RPMI7951 (cell line): ENCODE measurements around the gene ACRV1. TPM values are rescaled to one million over a fixed set of nuclear protein-coding genes. Genes with fewer than 3 reads are reported as not detected.
"Not testable (repeated sequence)": the region's sequence is repeated elsewhere in the genome, so short reads cannot be mapped to it uniquely, and the experiment has no call there.

Experiments
- DNase-seq: peaks from one replicate; pipeline ENCODE4 v3.0.0-alpha.2; 2012; ENCODE audit warnings: low read depth
- total RNA-seq: library from RNA; depleted of rRNA; stranded (reverse); fragments of >200 nt; shearing (Covaris generic); gene quantifications from 2 replicates; pipeline ENCODE4 v1.2.3, GENCODE V29; 2014; rRNA removed

Gene ACRV1
- total RNA-seq, result 0.59 TPM in 1 of 2 replicates, not detected in the other

- DNase-seq, result no peak
Measured at GRCh38 chr11:125680747-125681146, at the start of gene ACRV1. Gene ACRV1 (minus strand): TSS chr11:125680847. CDS start chr11:125680780, 67 bp downstream.

- DNase-seq, result no peak
Measured at GRCh38 chr11:125728969-125729368, 48.3 kb upstream of the ACRV1 start.

- peak; percentile 36 for DNase-seq
Measured at GRCh38 chr11:125724125-125724524, 43.5 kb upstream of the ACRV1 start.

GRCh38 chr11:125720781-125721180, 40.1 kb upstream of the ACRV1 start:
- DNase-seq, result peak; percentile 85

- DNase-seq, result not testable (repeated sequence)
Measured at GRCh38 chr11:125704686-125705085, 24.0 kb upstream of the ACRV1 start.

- no peak for DNase-seq
Measured at GRCh38 chr11:125701858-125702621, 21.4 kb upstream of the ACRV1 start.

- no peak for DNase-seq
Measured at GRCh38 chr11:125701018-125701610, 20.5 kb upstream of the ACRV1 start.

- DNase-seq, result no peak
Measured at GRCh38 chr11:125694951-125695350, 14.3 kb upstream of the ACRV1 start.

GRCh38 chr11:125692887-125693286, 12.2 kb upstream of the ACRV1 start:
- DNase-seq, result no peak

- DNase-seq, result no peak
Measured at GRCh38 chr11:125690006-125690405, 9.4 kb upstream of the ACRV1 start.

- no peak for DNase-seq
Measured at GRCh38 chr11:125689274-125689859, 8.7 kb upstream of the ACRV1 start.

GRCh38 chr11:125688632-125689031, 8.0 kb upstream of the ACRV1 start:
- no peak for DNase-seq

- no peak for DNase-seq
Measured at GRCh38 chr11:125688066-125688465, 7.4 kb upstream of the ACRV1 start.

GRCh38 chr11:125685228-125685627, 4.6 kb upstream of the ACRV1 start:
- DNase-seq, result no peak

GRCh38 chr11:125679837-125680236, 810 bp downstream of the ACRV1 start:
- no peak for DNase-seq

- no peak for DNase-seq
Measured at GRCh38 chr11:125679397-125679796, 1.2 kb downstream of the ACRV1 start.

- no peak for DNase-seq
Measured at GRCh38 chr11:125675196-125675595, 5.5 kb downstream of the ACRV1 start.

GRCh38 chr11:125674210-125674609, 6.4 kb downstream of the ACRV1 start:
- DNase-seq, result no peak

- no peak for DNase-seq
Measured at GRCh38 chr11:125671561-125671960, 9.1 kb downstream of the ACRV1 start.

GRCh38 chr11:125670172-125670571, 10.5 kb downstream of the ACRV1 start:
- no peak for DNase-seq

- DNase-seq, result no peak
Measured at GRCh38 chr11:125667151-125667550, 13.5 kb downstream of the ACRV1 start.

- DNase-seq, result peak; percentile 32
Measured at GRCh38 chr11:125663910-125664309, 16.7 kb downstream of the ACRV1 start.

GRCh38 chr11:125662689-125663088, 18.0 kb downstream of the ACRV1 start:
- DNase-seq, result no peak
